ENCODE results near the gene PPM1E. TPM values are rescaled to one million over a fixed set of nuclear protein-coding genes. Genes with fewer than 3 reads are reported as not detected.

PPM1E gene
- total RNA-seq, 2 experiments from 2014 or later: 0.02 TPM; not detected in 1

- no peaks in the 10 kb centered on the region for H3K9me3 Mint-ChIP-seq
- no peak overlapping the region for H3K4me3 Mint-ChIP-seq
- CTCF ChIA-PET: no interaction called here
- intact Hi-C loops (cut with micrococcal nuclease): no loop called here
- H3K4me1 Mint-ChIP-seq (ENCODE audit: low read depth): no peaks in the 10 kb centered on the region
- H3K27ac Mint-ChIP-seq: no peak overlapping the region
- H3K27me3 Mint-ChIP-seq: peaks cover 2% of the 10 kb centered on the region
- H3K36me3 Mint-ChIP-seq: no peaks in the 10 kb centered on the region
- no peak for DNase-seq
- POLR2A ChIA-PET: no interaction called here
Observed at GRCh38 chr17:58875261-58875660, 119.6 kb downstream of the PPM1E start.

GRCh38 chr17:58884161-58884560 is 128.5 kb downstream of the PPM1E start:
- POLR2A ChIA-PET: no interaction called here
- no peaks in the 10 kb centered on the region for H3K9me3 Mint-ChIP-seq
- no peaks in the 10 kb centered on the region for H3K4me1 Mint-ChIP-seq (ENCODE audit: low read depth)
- H3K4me3 Mint-ChIP-seq: no peak overlapping the region
- DNase-seq: no peak
- H3K36me3 Mint-ChIP-seq: no peaks in the 10 kb centered on the region
- CTCF ChIA-PET: no interaction called here
- peaks cover 17% of the 10 kb centered on the region for H3K27me3 Mint-ChIP-seq
- H3K27ac Mint-ChIP-seq: no peak overlapping the region
- intact Hi-C loops (cut with micrococcal nuclease): no loop called here

GRCh38 chr17:58886514-58886913 is 130.9 kb downstream of the PPM1E start:
- Mint-ChIP-seq H3K4me3 (no peak overlapping the region), H3K4me1 (ENCODE audit: low read depth) (no peaks in the 10 kb centered on the region), H3K27me3 (peaks cover 23% of the 10 kb centered on the region), H3K9me3 (peaks cover 7% of the 10 kb centered on the region), H3K27ac (no peak overlapping the region), H3K36me3 (peaks cover 2% of the 10 kb centered on the region)
- CTCF ChIA-PET: no interaction called here
- no peak for DNase-seq
- POLR2A ChIA-PET: no interaction called here
- intact Hi-C loops (cut with micrococcal nuclease): no loop called here

GRCh38 chr17:58889928-58890327 is 134.3 kb downstream of the PPM1E start:
- no peak overlapping the region for H3K4me3 Mint-ChIP-seq
- POLR2A ChIA-PET: no interaction called here
- no peak for DNase-seq
- intact Hi-C loops (cut with micrococcal nuclease): no loop called here
- CTCF ChIA-PET: no interaction called here
- peaks cover 2% of the 10 kb centered on the region for H3K36me3 Mint-ChIP-seq
- H3K9me3 Mint-ChIP-seq: peaks cover 7% of the 10 kb centered on the region
- no peaks in the 10 kb centered on the region for H3K4me1 Mint-ChIP-seq (ENCODE audit: low read depth)
- peaks cover 26% of the 10 kb centered on the region for H3K27me3 Mint-ChIP-seq
- no peak overlapping the region for H3K27ac Mint-ChIP-seq

- H3K9me3 Mint-ChIP-seq: no peaks in the 10 kb centered on the region
- peaks cover 4% of the 10 kb centered on the region for H3K27me3 Mint-ChIP-seq
- DNase-seq: no peak
- H3K36me3 Mint-ChIP-seq: no peaks in the 10 kb centered on the region
- intact Hi-C loops (cut with micrococcal nuclease): no loop called here
- no peak overlapping the region for H3K4me3 Mint-ChIP-seq
- H3K4me1 Mint-ChIP-seq (ENCODE audit: low read depth): no peaks in the 10 kb centered on the region
- no peak overlapping the region for H3K27ac Mint-ChIP-seq
- CTCF ChIA-PET: no interaction called here
- POLR2A ChIA-PET: no interaction called here
Observed at GRCh38 chr17:58899191-58899590, 143.5 kb downstream of the PPM1E start.

GRCh38 chr17:58902322-58902721 is 146.7 kb downstream of the PPM1E start:
- no peak overlapping the region for H3K27ac Mint-ChIP-seq
- peaks cover 6% of the 10 kb centered on the region for H3K9me3 Mint-ChIP-seq
- no peaks in the 10 kb centered on the region for H3K4me1 Mint-ChIP-seq (ENCODE audit: low read depth)
- POLR2A ChIA-PET: no interaction called here
- intact Hi-C loops (cut with micrococcal nuclease): no loop called here
- peaks cover 5% of the 10 kb centered on the region for H3K27me3 Mint-ChIP-seq
- CTCF ChIA-PET: no interaction called here
- DNase-seq: no peak
- H3K4me3 Mint-ChIP-seq: no peak overlapping the region
- H3K36me3 Mint-ChIP-seq: peaks cover 2% of the 10 kb centered on the region

- CTCF ChIA-PET: no interaction called here
- Mint-ChIP-seq H3K9me3 (peaks cover 14% of the 10 kb centered on the region), H3K4me1 (ENCODE audit: low read depth) (no peaks in the 10 kb centered on the region)
Observed at GRCh38 chr17:58911741-58912343, 156.2 kb downstream of the PPM1E start.

GRCh38 chr17:58913552-58913951 is 157.9 kb downstream of the PPM1E start:
- peaks cover 14% of the 10 kb centered on the region for H3K9me3 Mint-ChIP-seq
- POLR2A ChIA-PET: no interaction called here
- H3K27ac Mint-ChIP-seq: no peak overlapping the region
- H3K36me3 Mint-ChIP-seq: no peaks in the 10 kb centered on the region
- no peaks in the 10 kb centered on the region for H3K4me1 Mint-ChIP-seq (ENCODE audit: low read depth)
- no peak for DNase-seq
- intact Hi-C loops (cut with micrococcal nuclease): no loop called here
- peaks cover 7% of the 10 kb centered on the region for H3K27me3 Mint-ChIP-seq
- CTCF ChIA-PET: no interaction called here
- H3K4me3 Mint-ChIP-seq: no peak overlapping the region

More at GRCh38 chr17:58911741-58912343, 156.2 kb downstream of the PPM1E start:
- POLR2A ChIA-PET: no interaction called here
- no peak overlapping the region for H3K27ac Mint-ChIP-seq
- intact Hi-C loops (cut with micrococcal nuclease): no loop called here
- H3K27me3 Mint-ChIP-seq: peaks cover 6% of the 10 kb centered on the region
- H3K36me3 Mint-ChIP-seq: no peaks in the 10 kb centered on the region
- no peak overlapping the region for H3K4me3 Mint-ChIP-seq
- DNase-seq: no peak

- no peak overlapping the region for H3K27ac Mint-ChIP-seq
Observed at GRCh38 chr17:58913971-58914769, 158.5 kb downstream of the PPM1E start.

GRCh38 chr17:58917228-58917627 is 161.6 kb downstream of the PPM1E start:
- CTCF ChIA-PET: interaction anchor here (0.6 kb wide), 1 partner anchor 398 kb away, joined by 3 read pairs; no protein-coding TSS in a partner anchor

More at GRCh38 chr17:58913971-58914769, 158.5 kb downstream of the PPM1E start:
- intact Hi-C loops (cut with micrococcal nuclease): no loop called here
- DNase-seq: no peak
- no peaks in the 10 kb centered on the region for H3K4me1 Mint-ChIP-seq (ENCODE audit: low read depth)
- POLR2A ChIA-PET: no interaction called here
- CTCF ChIA-PET: no interaction called here
- no peak overlapping the region for H3K4me3 Mint-ChIP-seq
- peaks cover 6% of the 10 kb centered on the region for H3K27me3 Mint-ChIP-seq
- no peaks in the 10 kb centered on the region for H3K36me3 Mint-ChIP-seq
- H3K9me3 Mint-ChIP-seq: peaks cover 14% of the 10 kb centered on the region

GRCh38 chr17:58918072-58918471 is 162.4 kb downstream of the PPM1E start:
- intact Hi-C loops (cut with micrococcal nuclease): no loop called here
- H3K27me3 Mint-ChIP-seq: peaks cover 3% of the 10 kb centered on the region
- H3K4me1 Mint-ChIP-seq (ENCODE audit: low read depth): peaks cover 10% of the 10 kb centered on the region
- ChIA-PET POLR2A (no interaction called here), CTCF (no interaction called here)
- H3K9me3 Mint-ChIP-seq: peaks cover 2% of the 10 kb centered on the region
- H3K36me3 Mint-ChIP-seq: no peaks in the 10 kb centered on the region
- DNase-seq: no peak
- no peak overlapping the region for H3K4me3 Mint-ChIP-seq
- no peak overlapping the region for H3K27ac Mint-ChIP-seq

More at GRCh38 chr17:58917228-58917627, 161.6 kb downstream of the PPM1E start:
- POLR2A ChIA-PET: no interaction called here
- no peak for DNase-seq
- H3K27me3 Mint-ChIP-seq: peaks cover 3% of the 10 kb centered on the region
- H3K27ac Mint-ChIP-seq: no peak overlapping the region
- intact Hi-C loops (cut with micrococcal nuclease): no loop called here
- H3K36me3 Mint-ChIP-seq: no peaks in the 10 kb centered on the region
- peaks cover 10% of the 10 kb centered on the region for H3K4me1 Mint-ChIP-seq (ENCODE audit: low read depth)
- H3K9me3 Mint-ChIP-seq: peaks cover 6% of the 10 kb centered on the region
- no peak overlapping the region for H3K4me3 Mint-ChIP-seq

- CTCF ChIA-PET: no interaction called here
- intact Hi-C loops (cut with micrococcal nuclease): no loop called here
- Mint-ChIP-seq H3K9me3 (no peaks in the 10 kb centered on the region), H3K36me3 (no peaks in the 10 kb centered on the region), H3K4me3 (no peak overlapping the region), H3K27me3 (peaks cover 3% of the 10 kb centered on the region), H3K4me1 (ENCODE audit: low read depth) (peaks cover 10% of the 10 kb centered on the region), H3K27ac (no peak overlapping the region)
- POLR2A ChIA-PET: no interaction called here
- DNase-seq: no peak
Observed at GRCh38 chr17:58918884-58919283, 163.2 kb downstream of the PPM1E start.

GRCh38 chr17:58920773-58921172 is 165.1 kb downstream of the PPM1E start:
- H3K4me3 Mint-ChIP-seq: no peak overlapping the region
- H3K27ac Mint-ChIP-seq: no peak overlapping the region
- no peaks in the 10 kb centered on the region for H3K9me3 Mint-ChIP-seq
- H3K36me3 Mint-ChIP-seq: no peaks in the 10 kb centered on the region
- ChIA-PET CTCF (no interaction called here), POLR2A (no interaction called here)
- intact Hi-C loops (cut with micrococcal nuclease): no loop called here
- H3K27me3 Mint-ChIP-seq: peaks cover 1% of the 10 kb centered on the region
- no peak for DNase-seq
- peaks cover 10% of the 10 kb centered on the region for H3K4me1 Mint-ChIP-seq (ENCODE audit: low read depth)

All from activated CD4-positive, alpha-beta memory T cell treated with anti-CD3 and anti-CD28 coated beads for 36 hours (primary cell).